DMS79 treated with DMSO at 0.1 percent for 48 hours (cell line): ENCODE data around the gene LRRC52.
A peak's percentile ranks its signal among the peaks of the same experiment; 100 is the strongest.
"Not testable (repeated sequence)": the region's sequence is repeated elsewhere in the genome, so short reads cannot be mapped to it uniquely, and the experiment has no call there.

Experiments used
- DNase-seq: peaks from one replicate; lab custom pipeline; 2025; lab: John Stamatoyannopoulos, UW

Gene LRRC52

GRCh38 chr1:165581926-165582325, 38.1 kb downstream of the LRRC52 start:
- DNase-seq: no peak

GRCh38 chr1:165586398-165586797, 42.6 kb downstream of the LRRC52 start:
- DNase-seq: no peak

- not testable (repeated sequence) for DNase-seq
Observed at GRCh38 chr1:165591391-165591790, 47.6 kb downstream of the LRRC52 start.

GRCh38 chr1:165592945-165593823, 49.4 kb downstream of the LRRC52 start:
- peak; percentile 46 for DNase-seq

GRCh38 chr1:165595246-165595938, 51.6 kb downstream of the LRRC52 start:
- DNase-seq: no peak

GRCh38 chr1:165597883-165598675, 54.3 kb downstream of the LRRC52 start:
- peak; percentile 90 for DNase-seq

GRCh38 chr1:165598676-165599059, 54.9 kb downstream of the LRRC52 start:
- peak; percentile 27 for DNase-seq

GRCh38 chr1:165600793-165601192, 57.0 kb downstream of the LRRC52 start:
- no peak for DNase-seq

- no peak for DNase-seq
Observed at GRCh38 chr1:165603810-165604209, 60.0 kb downstream of the LRRC52 start.

GRCh38 chr1:165605246-165605645, 61.4 kb downstream of the LRRC52 start:
- DNase-seq: no peak

GRCh38 chr1:165606676-165607075, 62.9 kb downstream of the LRRC52 start:
- DNase-seq: not testable (repeated sequence)

GRCh38 chr1:165610866-165611265, 67.1 kb downstream of the LRRC52 start:
- peak; percentile 18 for DNase-seq

GRCh38 chr1:165612062-165612461, 68.3 kb downstream of the LRRC52 start:
- DNase-seq: no peak
